HL-60 (cell line): ENCODE data around the gene SPNS3.

Experiments
- DNase-seq, 2 experiments: peaks; one replicate each; pipeline ENCODE4 v3.0.0-alpha.2; 2010 to 2020; ENCODE audit warnings: low read depth in 1 of 2, low spot score in 1 of 2
- H3K27ac ChIP-seq: fragments of 250-450 bp; sonication (Bioruptor Pico); replicated peaks from 2 replicates; pipeline ENCODE4 v1.5.1; 2020; ENCODE audit warnings: mild to moderate bottlenecking, moderate library complexity
- H3K27me3 ChIP-seq: fragments of 250-450 bp; sonication (Bioruptor Pico); 2 replicates; pipeline ENCODE4 v1.5.1; 2021; ENCODE audit warnings: mild to moderate bottlenecking, moderate library complexity; ENCODE audit not compliant: insufficient read depth, poor library complexity, severe bottlenecking
- H3K4me3 ChIP-seq: replicated peaks from 2 replicates; pipeline ENCODE4 v1.5.1; 2011; ENCODE audit warnings: mild to moderate bottlenecking, control low read depth, low read length; ENCODE audit not compliant: insufficient read depth
- CTCF ChIP-seq: IDR thresholded peaks from one replicate; pipeline ENCODE4 v1.5.1; 2011; ENCODE audit warnings: low read length, control low read depth, inconsistent platforms; ENCODE audit not compliant: insufficient read depth
- GABPA ChIP-seq: IDR thresholded peaks from 2 replicates; pipeline ENCODE4 v1.6.1; 2012; ENCODE audit warnings: low read depth
- POLR2AphosphoS5 ChIP-seq: IDR thresholded peaks from 2 replicates; pipeline ENCODE4 v1.6.1; 2012; ENCODE audit warnings: low read depth
- SPI1 ChIP-seq: IDR thresholded peaks from 2 replicates; pipeline ENCODE4 v1.6.1; 2012; ENCODE audit warnings: low read depth, mild to moderate bottlenecking, borderline replicate concordance
- TF ChIP-seq, protein P1 (sequence below): IDR thresholded peaks from 2 replicates; pipeline ENCODE4 v1.6.1; 2012; ENCODE audit warnings: low read depth; ENCODE audit not compliant: insufficient replicate concordance

The SPNS3 gene

DNA sequence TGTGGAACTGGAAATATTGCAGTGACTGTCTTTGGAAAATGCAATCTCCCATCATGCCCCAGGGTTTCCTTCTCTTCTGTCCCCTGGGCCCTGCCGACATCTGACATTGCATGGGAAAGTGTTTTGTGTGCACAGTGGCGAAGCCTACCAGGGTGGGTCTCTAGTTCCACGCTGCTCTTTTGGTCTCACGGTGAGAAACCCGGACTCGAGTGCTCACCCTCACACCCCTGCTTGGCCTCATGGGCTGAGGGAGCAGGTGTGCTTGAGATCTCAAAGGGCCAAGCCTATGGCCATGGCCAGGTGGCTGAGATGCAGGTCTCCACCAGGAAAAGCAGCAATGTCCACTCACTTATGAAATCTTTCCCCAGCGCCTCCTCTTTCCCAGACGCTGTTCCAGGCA, 32.0 kb downstream of the SPNS3 start:
- TF ChIP-seq GABPA: no peak
- TF ChIP-seq, protein P1, sequence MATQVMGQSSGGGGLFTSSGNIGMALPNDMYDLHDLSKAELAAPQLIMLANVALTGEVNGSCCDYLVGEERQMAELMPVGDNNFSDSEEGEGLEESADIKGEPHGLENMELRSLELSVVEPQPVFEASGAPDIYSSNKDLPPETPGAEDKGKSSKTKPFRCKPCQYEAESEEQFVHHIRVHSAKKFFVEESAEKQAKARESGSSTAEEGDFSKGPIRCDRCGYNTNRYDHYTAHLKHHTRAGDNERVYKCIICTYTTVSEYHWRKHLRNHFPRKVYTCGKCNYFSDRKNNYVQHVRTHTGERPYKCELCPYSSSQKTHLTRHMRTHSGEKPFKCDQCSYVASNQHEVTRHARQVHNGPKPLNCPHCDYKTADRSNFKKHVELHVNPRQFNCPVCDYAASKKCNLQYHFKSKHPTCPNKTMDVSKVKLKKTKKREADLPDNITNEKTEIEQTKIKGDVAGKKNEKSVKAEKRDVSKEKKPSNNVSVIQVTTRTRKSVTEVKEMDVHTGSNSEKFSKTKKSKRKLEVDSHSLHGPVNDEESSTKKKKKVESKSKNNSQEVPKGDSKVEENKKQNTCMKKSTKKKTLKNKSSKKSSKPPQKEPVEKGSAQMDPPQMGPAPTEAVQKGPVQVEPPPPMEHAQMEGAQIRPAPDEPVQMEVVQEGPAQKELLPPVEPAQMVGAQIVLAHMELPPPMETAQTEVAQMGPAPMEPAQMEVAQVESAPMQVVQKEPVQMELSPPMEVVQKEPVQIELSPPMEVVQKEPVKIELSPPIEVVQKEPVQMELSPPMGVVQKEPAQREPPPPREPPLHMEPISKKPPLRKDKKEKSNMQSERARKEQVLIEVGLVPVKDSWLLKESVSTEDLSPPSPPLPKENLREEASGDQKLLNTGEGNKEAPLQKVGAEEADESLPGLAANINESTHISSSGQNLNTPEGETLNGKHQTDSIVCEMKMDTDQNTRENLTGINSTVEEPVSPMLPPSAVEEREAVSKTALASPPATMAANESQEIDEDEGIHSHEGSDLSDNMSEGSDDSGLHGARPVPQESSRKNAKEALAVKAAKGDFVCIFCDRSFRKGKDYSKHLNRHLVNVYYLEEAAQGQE: no peak
- TF ChIP-seq SPI1: no peak
- TF ChIP-seq POLR2AphosphoS5: no peak
- no peak for TF ChIP-seq CTCF
- no peak for DNase-seq
- H3K27ac ChIP-seq: no peak overlapping the region
- H3K4me3 ChIP-seq: no peak overlapping the region
- H3K27me3 ChIP-seq: no peaks in the 10 kb centered on the region

- TF ChIP-seq SPI1: no peak
- TF ChIP-seq, protein P1: no peak
- no peak for TF ChIP-seq POLR2AphosphoS5
- no peak for TF ChIP-seq GABPA
- TF ChIP-seq CTCF: no peak
- no peaks in the 10 kb centered on the region for H3K27me3 ChIP-seq
- H3K4me3 ChIP-seq: no peak overlapping the region
- H3K27ac ChIP-seq: no peak overlapping the region
- DNase-seq: no peak
Measured at GRCh38 chr17:4467287-4467686, 33.5 kb downstream of the SPNS3 start.

DNA sequence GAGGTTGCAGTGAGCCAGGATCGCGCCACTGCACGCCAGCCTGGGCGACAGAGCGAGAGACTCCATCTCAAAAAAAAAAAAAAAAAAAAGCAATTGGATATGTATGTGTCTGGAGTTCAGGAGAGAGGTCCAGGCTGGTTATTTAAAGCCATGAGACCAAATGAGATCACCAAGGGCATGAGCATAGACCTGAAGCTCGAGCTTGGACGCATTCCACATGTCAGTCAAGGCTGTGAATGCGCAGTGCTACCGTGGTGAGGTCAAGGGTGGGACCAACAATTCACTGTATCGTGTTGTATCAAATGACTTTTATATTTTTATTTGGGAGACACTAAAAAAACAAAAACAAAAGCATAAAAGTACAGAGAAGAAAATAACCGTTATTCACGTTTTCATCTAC, 35.8 kb downstream of the SPNS3 start:
- Histone ChIP-seq H3K27me3 (no peaks in the 10 kb centered on the region), H3K4me3 (no peak overlapping the region), H3K27ac (no peak overlapping the region)
- no peak for DNase-seq
- no peak for TF ChIP-seq POLR2AphosphoS5
- TF ChIP-seq GABPA: no peak
- TF ChIP-seq, protein P1: no peak
- TF ChIP-seq SPI1: no peak
- TF ChIP-seq CTCF: no peak
